ENCODE data around the gene NUP85. TPM values are rescaled to one million over a fixed set of nuclear protein-coding genes. Genes with fewer than 3 reads are reported as not detected.

NUP85 gene
- total and polyA plus RNA-seq, 4 donors, result 15.2 to 36.3 (median 29.5) TPM

GRCh38 chr17:75159196-75160031 is 46.1 kb upstream of the NUP85 start:
- Histone ChIP-seq H3K27me3 (ENCODE audit: control insufficient read depth in 4 of 4, insufficient read depth in 4 of 4, low read length in 3 of 4) (no peaks in the 10 kb centered on the region), H3K27ac (ENCODE audit: low read depth in 1 of 2, low read length in 2 of 2) (no peak overlapping the region), H3K4me3 (ENCODE audit: low read depth in 1 of 3, low read length in 3 of 3) (no peak overlapping the region), H3K9me3 (ENCODE audit: control insufficient read depth in 4 of 4, low read length in 3 of 4) (no peaks in the 10 kb centered on the region), H3K4me1 (ENCODE audit: control insufficient read depth in 4 of 4, insufficient read depth in 4 of 4, low read length in 3 of 4) (peaks cover 0 to 4% (median 2%) of the 10 kb centered on the region in 4 donors), H3K36me3 (ENCODE audit: control insufficient read depth in 4 of 4, insufficient read depth in 3 of 4, low read depth in 1 of 4, low read length in 3 of 4) (peaks cover 0 to 3% (median 0%) of the 10 kb centered on the region in 4 donors), H3K9ac (ENCODE audit: low read depth in 1 of 2, low read length in 2 of 2) (no peak overlapping the region)
- DNase-seq (ENCODE audit: low spot score), result no peak
- TF ChIP-seq GABPA (IDR thresholded peaks at IDR 0.05 in 1 of 2, conservative IDR thresholded peaks at IDR 0.05 in 1 of 2), result no peak
- WGBS, result 92% methylated on average over 4 of the region's 4 CpGs

- H3K9me3 ChIP-seq (ENCODE audit: control insufficient read depth in 4 of 4, low read length in 3 of 4), result no peaks in the 10 kb centered on the region
- DNase-seq (ENCODE audit: low spot score), result no peak
- peaks cover 0 to 4% (median 2%) of the 10 kb centered on the region in 4 donors for H3K36me3 ChIP-seq (ENCODE audit: control insufficient read depth in 4 of 4, insufficient read depth in 3 of 4, low read depth in 1 of 4, low read length in 3 of 4)
- H3K4me3 ChIP-seq (ENCODE audit: low read depth in 1 of 3, low read length in 3 of 3), result no peak overlapping the region
- H3K27me3 ChIP-seq (ENCODE audit: control insufficient read depth in 4 of 4, insufficient read depth in 4 of 4, low read length in 3 of 4), result no peaks in the 10 kb centered on the region
- H3K4me1 ChIP-seq (ENCODE audit: control insufficient read depth in 4 of 4, insufficient read depth in 4 of 4, low read length in 3 of 4), result no peaks in the 10 kb centered on the region
- no peak overlapping the region for H3K9ac ChIP-seq (ENCODE audit: low read depth in 1 of 2, low read length in 2 of 2)
- H3K27ac ChIP-seq (ENCODE audit: low read depth in 1 of 2, low read length in 2 of 2), result no peak overlapping the region
- WGBS, result 93% methylated on average over 5 of the region's 5 CpGs
- TF ChIP-seq FOXA1 (IDR thresholded peaks at IDR 0.05), result no peak
- TF ChIP-seq FOXA2 (IDR thresholded peaks at IDR 0.05), result no peak
- TF ChIP-seq RXRA (IDR thresholded peaks at IDR 0.05), result no peak
- TF ChIP-seq ZBTB33 (IDR thresholded peaks at IDR 0.05), result no peak
- TF ChIP-seq CTCF (IDR thresholded peaks at IDR 0.05; ENCODE audit: low read depth, low read length, missing input control), result no peak
- TF ChIP-seq HNF4G (IDR thresholded peaks at IDR 0.05), result no peak
- TF ChIP-seq EGR1 (IDR thresholded peaks at IDR 0.05; ENCODE audit: low read depth in 2 of 2), result no peak
- no peak for TF ChIP-seq MAX (IDR thresholded peaks at IDR 0.05)
These were observed 45.3 kb upstream of the NUP85 start for GRCh38 chr17:75160211-75160610.

GRCh38 chr17:75163074-75163473 is 42.4 kb upstream of the NUP85 start:
- Histone ChIP-seq H3K27me3 (ENCODE audit: control insufficient read depth in 4 of 4, insufficient read depth in 4 of 4, low read length in 3 of 4) (no peaks in the 10 kb centered on the region), H3K9ac (ENCODE audit: low read depth in 1 of 2, low read length in 2 of 2) (no peak overlapping the region), H3K4me1 (ENCODE audit: control insufficient read depth in 4 of 4, insufficient read depth in 4 of 4, low read length in 3 of 4) (no peaks in the 10 kb centered on the region), H3K4me3 (ENCODE audit: low read depth in 1 of 3, low read length in 3 of 3) (no peak overlapping the region), H3K9me3 (ENCODE audit: control insufficient read depth in 4 of 4, low read length in 3 of 4) (no peaks in the 10 kb centered on the region), H3K27ac (ENCODE audit: low read depth in 1 of 2, low read length in 2 of 2) (no peak overlapping the region), H3K36me3 (ENCODE audit: control insufficient read depth in 4 of 4, insufficient read depth in 3 of 4, low read depth in 1 of 4, low read length in 3 of 4) (peaks cover 8 to 16% (median 11%) of the 10 kb centered on the region in 4 donors)
- WGBS, result 83% methylated on average over 5 of the region's 5 CpGs
- no peak for TF ChIP-seq HNF4A (conservative IDR thresholded peaks at IDR 0.05)
- no peak for TF ChIP-seq CTCF (IDR thresholded peaks at IDR 0.05; ENCODE audit: low read depth, low read length, missing input control)
- no peak for TF ChIP-seq HNF4G (IDR thresholded peaks at IDR 0.05)
- no peak for TF ChIP-seq FOXA1 (IDR thresholded peaks at IDR 0.05)
- TF ChIP-seq REST (IDR thresholded peaks at IDR 0.05), result no peak
- no peak for TF ChIP-seq JUND (IDR thresholded peaks at IDR 0.05)
- no peak for TF ChIP-seq YY1 (IDR thresholded peaks at IDR 0.05)
- no peak for TF ChIP-seq RXRA (IDR thresholded peaks at IDR 0.05)
- TF ChIP-seq ATF3 (IDR thresholded peaks at IDR 0.05), result no peak
- no peak for DNase-seq (ENCODE audit: low spot score)

Data from liver (tissue), 9 donors.